ENCODE data around the gene HNRNPDL. TPM values are rescaled to one million over a fixed set of nuclear protein-coding genes. Genes with fewer than 3 reads are reported as not detected.

The HNRNPDL gene
- total RNA-seq, 1 donor from 2014 or later = 185 TPM

- Histone ChIP-seq H3K36me3 (ENCODE audit: control insufficient read depth, insufficient read depth, low read length) (peaks cover 2% of the 10 kb centered on the region), H3K4me3 (ENCODE audit: low read depth, low read length) (no peak overlapping the region), H3K27me3 (ENCODE audit: control insufficient read depth, insufficient read depth, low read length) (no peaks in the 10 kb centered on the region)
- DNase-seq (ENCODE audit: low read depth) = no peak
- no peak for TF ChIP-seq CTCF (IDR thresholded peaks at IDR 0.05; ENCODE audit: insufficient read depth, low read length, poor library complexity, severe bottlenecking)
Observed at GRCh38 chr4:82436780-82437179, 6.5 kb upstream of the HNRNPDL start.

- DNase-seq (ENCODE audit: low read depth) = no peak
- Histone ChIP-seq H3K36me3 (ENCODE audit: control insufficient read depth, insufficient read depth, low read length) (peaks cover 2% of the 10 kb centered on the region), H3K4me3 (ENCODE audit: low read depth, low read length) (no peak overlapping the region), H3K27me3 (ENCODE audit: control insufficient read depth, insufficient read depth, low read length) (no peaks in the 10 kb centered on the region)
- TF ChIP-seq CTCF (IDR thresholded peaks at IDR 0.05; ENCODE audit: insufficient read depth, low read length, poor library complexity, severe bottlenecking) = no peak
Observed at GRCh38 chr4:82436130-82436529, 5.9 kb upstream of the HNRNPDL start.

- no peak overlapping the region for H3K4me3 ChIP-seq (ENCODE audit: low read depth, low read length)
Observed at GRCh38 chr4:82434949-82435348, 4.7 kb upstream of the HNRNPDL start.

GRCh38 chr4:82433791-82434190 lies 3.5 kb upstream of the HNRNPDL start:
- Histone ChIP-seq H3K4me3 (ENCODE audit: low read depth, low read length) (no peak overlapping the region), H3K27me3 (ENCODE audit: control insufficient read depth, insufficient read depth, low read length) (no peaks in the 10 kb centered on the region), H3K36me3 (ENCODE audit: control insufficient read depth, insufficient read depth, low read length) (peaks cover 2% of the 10 kb centered on the region)
- DNase-seq (ENCODE audit: low read depth) = no peak
- TF ChIP-seq CTCF (IDR thresholded peaks at IDR 0.05; ENCODE audit: insufficient read depth, low read length, poor library complexity, severe bottlenecking) = no peak

More at GRCh38 chr4:82434949-82435348, 4.7 kb upstream of the HNRNPDL start:
- Histone ChIP-seq H3K27me3 (ENCODE audit: control insufficient read depth, insufficient read depth, low read length) (no peaks in the 10 kb centered on the region), H3K36me3 (ENCODE audit: control insufficient read depth, insufficient read depth, low read length) (peaks cover 2% of the 10 kb centered on the region)
- no peak for TF ChIP-seq CTCF (IDR thresholded peaks at IDR 0.05; ENCODE audit: insufficient read depth, low read length, poor library complexity, severe bottlenecking)
- no peak for DNase-seq (ENCODE audit: low read depth)

- H3K27me3 ChIP-seq (ENCODE audit: control insufficient read depth, insufficient read depth, low read length) = no peaks in the 10 kb centered on the region
- H3K4me3 ChIP-seq (ENCODE audit: low read depth, low read length) = no peak overlapping the region
- no peak for DNase-seq (ENCODE audit: low read depth)
- peaks cover 2% of the 10 kb centered on the region for H3K36me3 ChIP-seq (ENCODE audit: control insufficient read depth, insufficient read depth, low read length)
- no peak for TF ChIP-seq CTCF (IDR thresholded peaks at IDR 0.05; ENCODE audit: insufficient read depth, low read length, poor library complexity, severe bottlenecking)
Observed at GRCh38 chr4:82432596-82432995, 2.3 kb upstream of the HNRNPDL start.

- Histone ChIP-seq H3K27me3 (ENCODE audit: control insufficient read depth, insufficient read depth, low read length) (no peaks in the 10 kb centered on the region), H3K36me3 (ENCODE audit: control insufficient read depth, insufficient read depth, low read length) (peaks cover 2% of the 10 kb centered on the region), H3K4me3 (ENCODE audit: low read depth, low read length) (no peak overlapping the region)
- no peak for TF ChIP-seq CTCF (IDR thresholded peaks at IDR 0.05; ENCODE audit: insufficient read depth, low read length, poor library complexity, severe bottlenecking)
- no peak for DNase-seq (ENCODE audit: low read depth)
Observed at GRCh38 chr4:82431831-82432230, 1.6 kb upstream of the HNRNPDL start.

Measured in kidney epithelial cell (primary cell).